Endothelial cell of umbilical vein (primary cell): ENCODE results near the gene OCA2. TPM values are rescaled to one million over a fixed set of nuclear protein-coding genes. Genes with fewer than 3 reads are reported as not detected.

Experiments
- BruUV-seq: library from RNA; stranded (reverse); fragments of 400-500 nt; replicated peaks from 2 replicates; lab custom pipeline; 2021; lab: Mats Ljungman, UMichigan
- CTCF ChIA-PET: fragments of 300-600, 350-600 bp; sonication (Branson Sonifier 250); formaldehyde crosslinking; loops from one replicate; lab custom pipeline; 2021; ENCODE audit warnings: antibody characterized with exemption, inconsistent platforms; lab: Charles Lee
- POLR2A ChIA-PET: fragments of 300-600, 350-600 bp; sonication (Branson Sonifier 250); formaldehyde crosslinking; loops from one replicate; lab custom pipeline; 2021; ENCODE audit warnings: antibody characterized with exemption, inconsistent platforms; lab: Charles Lee
- DNase-seq: peaks from one replicate; pipeline ENCODE4 v3.0.0-alpha.2; 2011; ENCODE audit warnings: low read depth, low spot score
- FAIRE-seq: peaks from 2 replicates; lab custom pipeline; 2011; peaks lifted over from hg19 to GRCh38; lab: Jason Lieb, UNC
- H2AFZ ChIP-seq: 2 replicates; pipeline ENCODE4 v1.6.0; 2012; ENCODE audit warnings: low read depth, low read length, control low read depth, inconsistent platforms
- H3K27ac ChIP-seq: 2 replicates; pipeline ENCODE4 v1.5.1; 2011; ENCODE audit warnings: low read depth, mild to moderate bottlenecking, control low read depth, low read length, moderate library complexity; ENCODE audit not compliant: insufficient read depth
- H3K27me3 ChIP-seq, 2 experiments: 2 replicates each; pipeline versions ENCODE4 v1.6.0 to v1.6.1; 2011; ENCODE audit warnings: low read length in 2 of 2, mixed read lengths in 1 of 2; ENCODE audit not compliant: control insufficient read depth in 2 of 2, insufficient read depth in 2 of 2
- H3K36me3 ChIP-seq, 2 experiments: 2 replicates in 1 of 2; 3 replicates in 1 of 2; pipeline ENCODE4 v1.5.1; 2011; ENCODE audit warnings: low read length in 2 of 2, mild to moderate bottlenecking in 1 of 2, moderate library complexity in 1 of 2; ENCODE audit not compliant: control insufficient read depth in 2 of 2, insufficient read depth in 2 of 2; ENCODE audit errors: extremely low read depth in 1 of 2
- H3K4me1 ChIP-seq: 3 replicates; pipeline ENCODE4 v1.5.1; 2011; ENCODE audit warnings: mild to moderate bottlenecking, low read length; ENCODE audit not compliant: control insufficient read depth, insufficient read depth; ENCODE audit errors: extremely low read depth
- H3K4me2 ChIP-seq: 2 replicates; pipeline ENCODE4 v1.6.1; 2011; ENCODE audit warnings: low read length, control low read depth, mixed read lengths; ENCODE audit not compliant: insufficient read depth
- H3K4me3 ChIP-seq, 3 experiments: fragments of 200-600 bp in 1 of 3; sonication (generic), shearing (Covaris generic) in 1 of 3; replicated peaks in 1 of 3; 2 replicates each; pipeline ENCODE4 v1.5.1; 2011 to 2016; ENCODE audit warnings: control low read depth in 3 of 3, low read length in 3 of 3, mild to moderate bottlenecking in 2 of 3, inconsistent platforms in 1 of 3, low read depth in 1 of 3, moderate library complexity in 1 of 3; ENCODE audit not compliant: insufficient read depth in 1 of 3
- H3K79me2 ChIP-seq: 2 replicates; pipeline ENCODE4 v1.6.0; 2012; ENCODE audit warnings: low read length, inconsistent platforms; ENCODE audit not compliant: control insufficient read depth, insufficient read depth
- H3K9ac ChIP-seq: replicated peaks from 2 replicates; pipeline ENCODE3; 2011; ENCODE audit warnings: low read length, control low read depth; ENCODE audit not compliant: insufficient read depth; ENCODE audit errors: extremely low read depth
- H3K9me1 ChIP-seq: replicated peaks from 3 replicates; pipeline ENCODE4 v1.6.0; 2011; ENCODE audit warnings: mild to moderate bottlenecking, low read length; ENCODE audit not compliant: control insufficient read depth, insufficient read depth; ENCODE audit errors: extremely low read depth
- H3K9me3 ChIP-seq: replicated peaks from 2 replicates; pipeline ENCODE4 v1.5.1; 2012; ENCODE audit warnings: low read length, inconsistent platforms; ENCODE audit not compliant: control insufficient read depth, insufficient read depth
- H4K20me1 ChIP-seq: replicated peaks from 2 replicates; pipeline ENCODE3; 2011; ENCODE audit warnings: mild to moderate bottlenecking, low read length; ENCODE audit not compliant: control insufficient read depth, insufficient read depth; ENCODE audit errors: extremely low read depth
- EZH2 ChIP-seq: IDR thresholded peaks from 2 replicates; pipeline ENCODE4 v1.6.1; 2012; ENCODE audit warnings: borderline replicate concordance, low read depth, mild to moderate bottlenecking, moderate library complexity, low read length, inconsistent platforms; ENCODE audit not compliant: severe bottlenecking
- FOS ChIP-seq: IDR thresholded peaks from 2 replicates; pipeline ENCODE4 v1.6.1; 2011; ENCODE audit warnings: mild to moderate bottlenecking, low read length, moderate library complexity, borderline replicate concordance; ENCODE audit not compliant: insufficient read depth
- JUN ChIP-seq: IDR thresholded peaks from 2 replicates; pipeline ENCODE4 v1.6.1; 2011; ENCODE audit warnings: borderline replicate concordance, low read depth; ENCODE audit not compliant: insufficient read length, insufficient read depth
- MYC ChIP-seq: IDR thresholded peaks from one replicate; pipeline ENCODE4 v1.6.1; 2011; ENCODE audit warnings: mild to moderate bottlenecking, low read depth, low read length
- POLR2A ChIP-seq: IDR thresholded peaks from 2 replicates; pipeline ENCODE4 v1.6.1; 2012; ENCODE audit warnings: low read depth, mild to moderate bottlenecking, control low read depth, low read length
- POLR2AphosphoS5 ChIP-seq: IDR thresholded peaks from 2 replicates; pipeline ENCODE4 v1.6.1; 2012; ENCODE audit warnings: low read depth, mild to moderate bottlenecking, control low read depth, low read length, moderate library complexity; ENCODE audit not compliant: insufficient read depth
- dilution Hi-C: fragments of 300-500 bp; cut with MboI; formaldehyde crosslinking; loops from one replicate; pipeline ENCODE4 v1.15.0; 2019; ENCODE audit warnings: low sequenced_read_pairs; ENCODE audit not compliant: extremely low pct_ligation_motif_present
- intact Hi-C: fragments of 100-400 bp; cut with micrococcal nuclease; formaldehyde crosslinking; loops from one replicate; pipeline ENCODE4 v1.10.0; 2022
- polyA plus RNA-seq, 4 experiments: library from polyadenylated mRNA; depleted of rRNA in 3 of 4; stranded (reverse) in 3 of 4; unstranded in 1 of 4; fragments of >200 nt; gene quantifications; 2 replicates each; pipeline versions ENCODE4 v1.2.1 to v1.2.3, GENCODE V29; 2011 to 2012; ENCODE audit warnings: missing spikeins in 1 of 4
- total RNA-seq: library from RNA; stranded (reverse); gene quantifications from 2 replicates; pipeline ENCODE4 v1.2.3, GENCODE V29; 2021
- TF ChIP-seq, protein P1 (sequence below), 2 donors: IDR thresholded peaks; 1 replicate in 1 of 2; 2 replicates in 1 of 2; pipeline ENCODE4 v1.5.1; 2011; ENCODE audit warnings: low read length in 2 of 2, mild to moderate bottlenecking in 2 of 2, moderate library complexity in 2 of 2, control low read depth in 1 of 2, inconsistent platforms in 1 of 2, low read depth in 1 of 2; ENCODE audit not compliant: insufficient read depth in 1 of 2; ENCODE audit errors: extremely low read depth in 1 of 2
- TF ChIP-seq, protein P2 (sequence below): IDR thresholded peaks from 2 replicates; pipeline ENCODE4 v1.6.1; 2011; ENCODE audit not compliant: insufficient read depth, insufficient read length

Gene OCA2
- total and polyA plus RNA-seq, 2 donors (not counting 3 experiments of a cell fraction or from before 2014, with no cell fraction given), result not detected

DNA sequence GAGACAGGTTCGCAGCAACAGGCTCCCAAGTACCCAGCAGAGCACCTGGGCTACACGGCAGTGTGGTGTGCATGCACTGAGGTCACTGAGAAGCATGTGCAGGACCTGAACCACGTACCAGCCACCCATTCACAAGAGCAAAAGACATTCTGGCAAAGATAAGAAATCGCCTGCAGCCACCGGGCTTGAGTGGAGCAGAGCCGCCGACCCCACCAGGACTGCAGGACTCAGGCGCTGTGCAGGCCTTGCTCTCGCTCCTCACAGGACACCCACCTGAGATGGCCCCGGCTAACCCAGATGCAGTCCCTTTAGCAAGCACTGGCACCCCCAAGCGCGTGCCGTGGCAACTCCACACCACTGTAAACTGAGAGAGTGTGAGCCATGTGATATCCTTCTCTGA is 32.3 kb upstream of the OCA2 start:
- FAIRE-seq (no peak), DNase-seq (no peak)
- no peak overlapping the region for H3K4me2 ChIP-seq
- H3K4me1 ChIP-seq, result peaks cover 15% of the 10 kb centered on the region
- H2AFZ ChIP-seq, result no peak overlapping the region
- no peaks in the 10 kb centered on the region for H3K27me3 ChIP-seq
- no TSS peak for BruUV-seq
- H3K79me2 ChIP-seq, result no peaks in the 10 kb centered on the region
- H3K9me1 ChIP-seq, result no peaks in the 10 kb centered on the region
- H3K9ac ChIP-seq, result no peak overlapping the region
- intact Hi-C loops, result no loop called here
- CTCF ChIA-PET, result no interaction called here
- TF ChIP-seq POLR2AphosphoS5, result no peak
- TF ChIP-seq, protein P1, sequence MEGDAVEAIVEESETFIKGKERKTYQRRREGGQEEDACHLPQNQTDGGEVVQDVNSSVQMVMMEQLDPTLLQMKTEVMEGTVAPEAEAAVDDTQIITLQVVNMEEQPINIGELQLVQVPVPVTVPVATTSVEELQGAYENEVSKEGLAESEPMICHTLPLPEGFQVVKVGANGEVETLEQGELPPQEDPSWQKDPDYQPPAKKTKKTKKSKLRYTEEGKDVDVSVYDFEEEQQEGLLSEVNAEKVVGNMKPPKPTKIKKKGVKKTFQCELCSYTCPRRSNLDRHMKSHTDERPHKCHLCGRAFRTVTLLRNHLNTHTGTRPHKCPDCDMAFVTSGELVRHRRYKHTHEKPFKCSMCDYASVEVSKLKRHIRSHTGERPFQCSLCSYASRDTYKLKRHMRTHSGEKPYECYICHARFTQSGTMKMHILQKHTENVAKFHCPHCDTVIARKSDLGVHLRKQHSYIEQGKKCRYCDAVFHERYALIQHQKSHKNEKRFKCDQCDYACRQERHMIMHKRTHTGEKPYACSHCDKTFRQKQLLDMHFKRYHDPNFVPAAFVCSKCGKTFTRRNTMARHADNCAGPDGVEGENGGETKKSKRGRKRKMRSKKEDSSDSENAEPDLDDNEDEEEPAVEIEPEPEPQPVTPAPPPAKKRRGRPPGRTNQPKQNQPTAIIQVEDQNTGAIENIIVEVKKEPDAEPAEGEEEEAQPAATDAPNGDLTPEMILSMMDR (IDR thresholded peaks at IDR 0.05; ENCODE audit: extremely low read depth in 1 of 2, insufficient read depth in 1 of 2, low read depth in 1 of 2, low read length in 2 of 2), result no peak
- TF ChIP-seq FOS, result no peak
- TF ChIP-seq POLR2A, result no peak
- TF ChIP-seq JUN, result no peak
- TF ChIP-seq, protein P2, sequence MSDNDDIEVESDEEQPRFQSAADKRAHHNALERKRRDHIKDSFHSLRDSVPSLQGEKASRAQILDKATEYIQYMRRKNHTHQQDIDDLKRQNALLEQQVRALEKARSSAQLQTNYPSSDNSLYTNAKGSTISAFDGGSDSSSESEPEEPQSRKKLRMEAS, result no peak
- no peak for TF ChIP-seq EZH2
- no peak for TF ChIP-seq MYC
- H3K4me3 ChIP-seq, result no peak overlapping the region
- dilution Hi-C loops, result no loop called here
- POLR2A ChIA-PET, result no interaction called here
- peaks cover 2 to 40% of the 10 kb centered on the region in 2 experiments for H3K36me3 ChIP-seq
- H4K20me1 ChIP-seq, result no peaks in the 10 kb centered on the region
- no peaks in the 10 kb centered on the region for H3K9me3 ChIP-seq
- H3K27ac ChIP-seq, result no peak overlapping the region
